GM19372 (cell line): Measurements from ENCODE around the gene NCAPG.

Experiments
- ATAC-seq: cut with Tn5 transposase; IDR thresholded peaks from one replicate; pipeline ENCODE4 v1.9.1; 2021; ENCODE audit warnings: mild to moderate bottlenecking, low read depth, moderate library complexity; ENCODE audit not compliant: unreplicated experiment

NCAPG gene

GRCh38 chr4:17869327-17869726, 58.5 kb downstream of the NCAPG start:
- ATAC-seq = no peak

GRCh38 chr4:17875402-17876070, 64.8 kb downstream of the NCAPG start:
- ATAC-seq = peak; percentile 86

- no peak for ATAC-seq
Observed at GRCh38 chr4:17876943-17877342, 66.2 kb downstream of the NCAPG start.

DNA sequence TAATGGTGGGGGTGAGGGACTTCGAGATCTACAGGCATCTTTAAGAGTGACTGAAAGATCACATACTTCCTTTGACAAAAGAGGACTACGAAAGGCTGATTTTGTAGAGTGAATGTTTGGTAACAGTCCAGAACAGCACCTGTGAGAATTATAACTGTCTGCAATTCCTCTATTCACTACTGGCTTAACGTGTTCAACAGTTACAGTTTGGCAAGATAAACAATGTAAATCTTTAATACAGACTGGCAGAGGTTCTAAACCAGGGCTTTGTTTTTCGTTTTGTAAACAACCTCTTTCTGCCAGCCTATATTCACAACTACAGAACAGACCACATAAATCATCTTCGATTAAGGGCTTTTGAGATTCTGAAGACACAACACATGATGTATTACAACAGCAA, 66.9 kb downstream of the NCAPG start:
- ATAC-seq = no peak

GRCh38 chr4:17884063-17884462, 73.3 kb downstream of the NCAPG start:
- ATAC-seq = no peak

DNA sequence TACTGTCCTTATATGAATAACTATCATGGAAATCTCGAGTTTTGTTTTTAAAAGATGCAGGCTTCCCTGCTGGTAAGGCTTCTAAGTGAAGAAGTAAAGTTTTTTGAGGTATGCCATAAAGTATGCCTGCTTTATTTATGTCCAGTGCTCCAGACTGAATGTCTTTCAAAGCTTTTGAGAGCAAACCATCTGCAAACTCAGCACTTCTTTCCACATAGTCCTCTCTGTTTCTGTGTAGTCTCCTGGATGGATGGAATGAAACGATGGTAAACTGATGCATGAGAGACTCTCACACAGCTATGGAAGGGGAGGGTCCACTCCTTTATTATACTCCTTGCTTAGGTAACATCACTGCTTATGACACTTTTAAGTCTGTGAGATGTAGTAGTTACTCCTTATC, 73.7 kb downstream of the NCAPG start:
- ATAC-seq = no peak

- no peak for ATAC-seq
Observed at GRCh38 chr4:17889692-17890091, 78.9 kb downstream of the NCAPG start.

GRCh38 chr4:17894421-17894820, 83.6 kb downstream of the NCAPG start:
- no peak for ATAC-seq
